Activated CD4-positive, alpha-beta T cell treated with anti-CD3 and anti-CD28 coated beads for 1 hour (primary cell): ENCODE measurements around the gene OR9Q1.
"Not testable (repeated sequence)": the region's sequence is repeated elsewhere in the genome, so short reads cannot be mapped to it uniquely, and the experiment has no call there.

ENCODE experiments used
- DNase-seq: peaks from one replicate; pipeline ENCODE4 v3.0.0-alpha.2; 2020

Gene OR9Q1

GRCh38 chr11:58023435-58023931 lies at the start of gene OR9Q1:
TSS of gene OR9Q1 (plus strand) at chr11:58023881. CDS start at chr11:58179445, 155,564 bp downstream.
- no peak for DNase-seq

GRCh38 chr11:57974132-57974531 lies 49.5 kb upstream of the OR9Q1 start:
- DNase-seq, result no peak

- DNase-seq, result no peak
These were observed 48.7 kb upstream of the OR9Q1 start for GRCh38 chr11:57974848-57975601.

- no peak for DNase-seq
These were observed 46.0 kb upstream of the OR9Q1 start for GRCh38 chr11:57977709-57978108.

- DNase-seq, result no peak
These were observed 44.8 kb upstream of the OR9Q1 start for GRCh38 chr11:57978686-57979531.

GRCh38 chr11:57979532-57980079 lies 44.1 kb upstream of the OR9Q1 start:
- no peak for DNase-seq

DNA sequence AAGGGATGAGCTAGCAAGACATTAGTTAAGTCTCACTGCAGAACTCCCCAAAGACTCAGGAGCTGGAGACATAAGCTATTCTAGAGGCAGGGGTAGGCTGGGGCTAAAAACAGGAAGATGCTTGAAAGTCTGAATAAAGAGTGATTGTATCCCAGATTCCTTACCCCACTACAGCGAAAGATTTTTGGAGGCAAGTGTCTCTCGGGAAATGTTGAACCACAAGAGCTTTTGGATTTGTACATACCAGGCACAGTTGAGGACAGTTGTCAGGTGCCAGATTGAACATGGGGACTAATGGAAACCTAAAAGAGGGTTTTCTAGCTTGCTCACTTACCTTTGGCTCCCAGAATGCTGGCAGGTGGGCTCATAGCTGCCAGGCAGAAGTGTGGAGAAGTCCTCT lies 43.5 kb upstream of the OR9Q1 start:
- DNase-seq, result no peak

DNA sequence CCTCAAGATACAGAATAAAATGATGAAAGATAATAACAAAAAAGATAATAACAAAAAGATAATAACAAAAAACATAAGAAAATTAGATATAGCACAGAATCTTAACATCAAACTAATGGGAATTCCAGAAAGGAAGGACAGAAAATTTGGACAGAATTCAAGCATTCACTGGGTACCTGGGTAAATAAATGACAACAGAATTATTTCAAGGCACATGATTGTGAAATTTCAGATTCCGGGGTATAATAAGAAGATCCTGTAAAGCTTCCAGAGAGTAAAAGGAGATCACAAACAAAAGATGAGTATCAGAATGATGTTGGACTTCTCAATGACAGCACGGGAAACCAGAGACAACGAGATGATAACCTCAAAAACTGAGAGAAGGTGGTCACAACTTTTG lies 42.1 kb upstream of the OR9Q1 start:
- DNase-seq, result no peak

DNA sequence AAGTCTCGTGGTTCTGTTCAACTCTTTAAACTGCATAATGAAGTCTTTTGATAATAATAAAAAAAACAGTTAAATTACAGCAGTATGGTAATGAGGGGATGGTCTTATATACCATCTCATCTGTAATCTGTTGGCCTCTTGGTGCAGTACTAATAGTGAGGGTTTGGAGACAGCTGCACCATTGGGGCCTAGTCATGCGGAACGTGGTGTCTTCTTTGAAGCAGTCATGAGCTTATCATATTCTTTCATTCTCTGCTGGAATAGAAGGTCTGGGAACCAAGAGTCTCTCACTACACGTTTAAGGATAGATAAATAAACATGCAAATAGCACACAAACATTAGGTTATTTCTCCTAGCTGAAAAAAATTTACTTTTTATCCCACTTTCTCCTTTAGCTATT lies 40.9 kb upstream of the OR9Q1 start:
- DNase-seq, result no peak

- DNase-seq, result no peak
These were observed 40.5 kb upstream of the OR9Q1 start for GRCh38 chr11:57983191-57983590.

DNA sequence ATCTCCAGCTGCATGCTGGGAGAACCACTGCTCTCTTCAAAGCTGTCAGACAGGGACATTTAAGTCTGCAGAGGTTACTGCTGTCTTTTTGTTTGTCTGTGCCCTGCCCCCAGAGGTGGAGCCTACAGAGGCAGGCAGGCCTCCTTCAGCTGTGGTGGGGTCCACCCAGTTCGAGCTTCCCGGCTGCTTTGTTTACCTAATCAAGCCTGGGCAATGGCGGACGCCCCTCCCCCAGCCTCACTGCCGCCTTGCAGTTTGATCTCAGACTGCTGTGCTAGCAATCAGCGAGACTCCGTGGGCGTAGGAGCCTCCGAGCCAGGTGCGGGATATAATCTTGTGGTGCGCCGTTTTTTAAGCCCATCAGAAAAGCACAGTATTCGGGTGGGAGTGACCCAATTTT lies 24.2 kb upstream of the OR9Q1 start:
- DNase-seq, result not testable (repeated sequence)

DNA sequence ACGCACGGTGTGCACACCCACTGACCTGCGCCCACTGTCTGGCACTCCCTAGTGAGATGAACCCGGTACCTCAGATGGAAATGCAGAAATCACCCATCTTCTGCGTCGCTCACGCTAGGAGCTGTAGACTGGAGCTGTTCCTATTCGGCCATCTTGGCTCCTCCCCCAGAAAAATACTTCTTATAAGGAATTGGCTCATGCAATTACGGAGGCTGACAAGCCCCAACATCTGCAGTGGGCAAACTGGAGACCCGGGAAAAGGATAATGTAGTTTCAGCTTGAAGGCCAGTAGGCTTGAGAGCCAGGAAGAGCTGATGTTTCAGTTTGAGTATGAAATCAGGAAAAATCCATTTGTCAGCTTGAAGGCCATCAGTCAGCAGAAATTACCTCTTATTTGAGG lies 23.7 kb upstream of the OR9Q1 start:
- DNase-seq, result not testable (repeated sequence)

DNA sequence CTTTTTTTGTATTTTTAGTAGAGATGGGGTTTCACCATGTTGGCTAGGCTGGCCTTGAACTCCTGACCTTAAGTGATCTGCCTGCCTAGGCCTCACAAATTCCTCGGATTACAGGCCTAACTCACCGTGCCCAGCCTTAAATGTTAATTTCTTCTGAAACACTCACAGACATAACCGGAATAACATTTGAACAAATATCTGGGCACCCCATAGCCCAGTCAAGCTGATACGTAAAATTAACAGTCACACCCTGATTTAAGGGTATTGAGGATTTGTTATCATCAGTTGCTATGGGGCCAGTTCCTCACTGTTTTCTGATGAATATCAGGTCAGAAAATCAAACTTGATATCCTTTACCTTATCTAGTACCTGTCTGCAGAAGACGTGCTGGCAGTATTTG lies 23.0 kb upstream of the OR9Q1 start:
- DNase-seq, result no peak

DNA sequence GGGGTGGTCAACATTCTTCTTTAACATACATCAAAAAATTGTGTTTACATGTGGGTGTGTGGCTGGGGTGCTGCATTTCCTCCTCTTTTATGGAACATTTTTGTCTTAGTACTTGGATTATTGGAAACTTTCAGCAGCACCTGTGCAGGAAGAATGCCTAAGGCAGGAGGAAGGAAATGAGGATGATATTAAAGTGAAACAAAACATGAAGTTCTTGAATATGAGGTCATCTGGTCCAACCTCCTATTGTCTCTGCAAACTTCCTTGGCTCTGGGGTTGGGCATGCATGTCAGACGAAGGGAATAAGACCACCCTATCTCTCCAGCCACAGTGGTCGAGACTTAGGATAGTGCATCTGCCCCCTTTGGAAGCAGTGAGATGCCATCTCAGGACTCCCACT lies 20.6 kb upstream of the OR9Q1 start:
- no peak for DNase-seq

GRCh38 chr11:58003591-58003990 lies 20.1 kb upstream of the OR9Q1 start:
- DNase-seq, result no peak

GRCh38 chr11:58004664-58005063 lies 19.0 kb upstream of the OR9Q1 start:
- no peak for DNase-seq

DNA sequence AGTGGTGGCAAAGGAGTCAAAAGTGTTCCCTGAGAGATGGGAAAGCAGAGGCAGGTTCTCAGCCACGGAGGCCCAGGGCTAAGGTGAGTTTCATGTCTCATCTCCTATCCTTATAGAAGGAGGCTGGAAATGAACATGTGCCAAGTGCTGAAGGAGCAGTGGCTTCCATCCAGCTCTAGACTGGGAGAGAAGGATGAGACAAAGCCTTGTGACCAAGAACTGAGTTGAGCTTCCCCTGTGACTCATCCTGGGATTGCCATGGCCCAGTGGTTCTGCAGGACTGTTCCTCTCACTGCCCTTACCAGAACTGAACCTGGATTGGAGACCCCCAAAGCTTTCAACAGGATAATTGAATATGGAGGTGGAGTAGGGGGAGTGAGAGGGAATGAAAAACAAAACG lies 16.7 kb upstream of the OR9Q1 start:
- DNase-seq, result no peak

GRCh38 chr11:58011771-58012170 lies 11.9 kb upstream of the OR9Q1 start:
- DNase-seq, result no peak

DNA sequence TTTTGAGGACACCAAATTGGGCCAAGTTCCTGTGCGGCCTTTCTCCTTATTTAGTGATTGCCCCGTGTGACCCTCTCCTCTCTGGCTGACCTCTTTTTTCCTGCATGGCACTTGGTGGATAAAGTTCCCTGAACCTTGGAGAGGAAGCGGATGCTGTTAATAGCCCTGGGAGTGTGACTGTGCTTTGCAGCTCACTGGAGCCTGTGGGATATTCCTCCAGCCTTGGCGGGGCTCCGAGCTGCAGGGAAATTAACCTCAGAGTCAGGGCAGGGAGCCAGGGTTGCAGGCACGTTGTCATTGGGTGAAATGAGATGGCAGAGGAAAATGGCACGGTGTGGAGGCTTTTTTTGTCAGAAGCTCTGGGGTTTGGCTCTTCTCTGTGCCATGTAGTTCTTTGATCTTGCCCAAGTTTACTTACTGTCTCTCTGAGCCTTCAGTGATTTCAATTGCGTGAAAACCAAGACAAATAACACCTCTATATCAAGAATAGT lies 965 bp downstream of the OR9Q1 start:
- no peak for DNase-seq

DNA sequence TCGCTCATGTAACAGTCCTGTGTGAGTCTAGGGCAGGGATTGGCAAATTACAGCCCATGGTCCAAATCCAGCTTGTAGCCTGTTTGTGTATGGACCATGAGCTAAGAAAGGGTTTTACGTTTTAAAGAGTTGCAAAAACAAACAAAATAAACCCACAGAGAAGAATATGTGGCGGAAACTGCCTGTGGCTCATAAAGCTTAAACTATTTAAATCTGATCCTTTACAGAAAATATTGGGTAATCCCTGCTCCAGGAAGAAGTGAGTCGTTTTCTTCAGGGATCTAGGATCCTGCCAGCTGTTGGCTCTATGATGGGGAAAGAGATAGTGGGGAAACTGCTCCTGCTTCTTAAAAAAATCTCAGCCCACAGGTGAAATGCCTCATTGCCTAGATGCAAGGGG lies 3.7 kb downstream of the OR9Q1 start:
- DNase-seq, result no peak

DNA sequence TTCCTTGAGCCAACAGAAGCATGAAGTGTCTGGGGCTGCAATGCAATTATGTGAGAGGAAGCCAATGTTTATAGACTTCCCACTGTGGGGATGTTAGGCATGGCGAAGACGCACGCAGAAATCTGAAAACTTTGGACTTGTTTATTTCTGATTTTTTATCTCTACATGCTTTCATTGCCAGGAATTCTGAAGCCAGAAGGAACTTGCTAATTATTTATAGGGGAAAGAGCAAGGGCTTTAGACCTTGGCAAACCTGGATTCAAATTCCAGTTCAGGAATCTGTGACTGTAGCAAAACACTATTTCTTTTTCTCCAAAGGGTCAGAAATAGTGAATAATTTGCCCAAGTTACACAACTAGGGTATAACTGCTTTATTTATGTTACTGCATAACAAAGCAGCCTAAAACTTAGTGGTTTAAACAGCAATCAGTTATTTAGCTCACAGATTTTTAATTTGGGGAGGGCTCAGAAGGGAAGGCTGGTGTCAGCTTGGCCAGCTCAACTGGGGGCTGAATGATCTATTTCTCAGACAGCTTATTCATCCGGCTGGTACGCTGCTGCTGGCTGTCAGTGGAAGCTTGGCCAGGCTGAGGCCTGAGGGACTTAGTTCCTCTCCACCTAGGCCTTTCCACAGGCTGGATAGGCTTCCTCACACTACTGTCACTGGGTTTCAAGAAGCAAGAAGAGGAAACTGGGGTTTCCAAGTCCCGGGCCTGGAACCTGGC lies 5.2 kb downstream of the OR9Q1 start:
- no peak for DNase-seq

- no peak for DNase-seq
These were observed 7.0 kb downstream of the OR9Q1 start, which contains the start of gene OR6Q1 for GRCh38 chr11:58030653-58031052. TSS of gene OR6Q1 (plus strand) at chr11:58030953. CDS start at chr11:58030953, 0 bp downstream.

DNA sequence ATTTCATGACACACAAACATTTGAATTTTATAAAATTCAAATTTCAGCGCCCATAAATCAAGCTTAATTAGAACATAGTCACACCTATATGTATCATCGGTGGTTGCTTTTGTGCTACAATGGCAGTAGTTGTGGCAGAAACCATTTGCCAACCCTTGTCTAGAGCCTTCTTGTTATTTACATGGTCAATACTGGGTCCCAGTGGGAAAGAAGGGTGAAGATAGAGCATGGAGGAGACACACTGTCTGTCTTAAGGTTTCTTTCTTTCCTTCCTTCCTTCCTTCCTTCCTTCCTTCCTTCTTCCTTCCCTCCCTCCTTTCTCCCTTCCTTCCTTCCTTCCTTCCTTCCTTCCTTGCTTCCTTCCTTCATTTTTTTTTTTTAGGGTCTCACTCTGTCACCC lies 10.8 kb downstream of the OR9Q1 start:
- DNase-seq, result no peak
